Natural killer cell (primary cell): ENCODE measurements around the gene ATXN3L. TPM values are rescaled to one million over a fixed set of nuclear protein-coding genes. Genes with fewer than 3 reads are reported as not detected.

Source experiments
- ATAC-seq, 3 donors: fragments of 150-1000 bp in 2 of 3; fragments of 200-7000 bp in 1 of 3; cut with Tn5 transposase; 1 replicate in 1 of 3; 2 replicates in 2 of 3; pipeline ENCODE4 v1.10.0; 2021; ENCODE audit warnings: mild to moderate bottlenecking in 2 of 3, moderate library complexity in 2 of 3
- DNase-seq, 2 donors: peaks; one replicate each; pipeline versions ENCODE4 v3.0.0 to v3.0.0-alpha.2; 2013 to 2021; ENCODE audit warnings: mixed read lengths in 1 of 2
- H3K27ac ChIP-seq: one replicate; pipeline ENCODE4 v1.5.1; 2013; ENCODE audit warnings: mild to moderate bottlenecking, low read length
- H3K27me3 ChIP-seq: one replicate; pipeline ENCODE4 v1.6.1; 2013; ENCODE audit warnings: low read length; ENCODE audit not compliant: control insufficient read depth, insufficient read depth
- H3K36me3 ChIP-seq: one replicate; pipeline ENCODE4 v1.6.1; 2013; ENCODE audit warnings: low read length; ENCODE audit not compliant: control insufficient read depth, insufficient read depth
- H3K4me1 ChIP-seq: one replicate; pipeline ENCODE4 v1.6.1; 2013; ENCODE audit warnings: low read length; ENCODE audit not compliant: control insufficient read depth, insufficient read depth
- H3K4me3 ChIP-seq: one replicate; pipeline ENCODE4 v1.5.1; 2013; ENCODE audit warnings: low read length
- H3K9me3 ChIP-seq: one replicate; pipeline ENCODE4 v1.6.1; 2013; ENCODE audit warnings: low read length; ENCODE audit not compliant: control insufficient read depth, insufficient read depth
- H3K27ac Mint-ChIP-seq, 2 donors: one replicate each; pipeline ENCODE4 v1.8.0; 2022; ENCODE audit warnings: mild to moderate bottlenecking in 2 of 2, mixed read lengths in 2 of 2, moderate library complexity in 1 of 2
- H3K27me3 Mint-ChIP-seq, 2 donors: one replicate each; pipeline ENCODE4 v1.8.0; 2022; ENCODE audit warnings: low read depth in 2 of 2, mixed read lengths in 2 of 2
- H3K36me3 Mint-ChIP-seq: one replicate; pipeline ENCODE4 v1.8.0; 2022; ENCODE audit warnings: mixed read lengths
- H3K4me1 Mint-ChIP-seq, 2 donors: one replicate each; pipeline ENCODE4 v1.8.0; 2022; ENCODE audit warnings: mixed read lengths in 2 of 2
- H3K4me3 Mint-ChIP-seq: one replicate; pipeline ENCODE4 v1.8.0; 2022; ENCODE audit warnings: mild to moderate bottlenecking, moderate library complexity, mixed read lengths
- H3K9me3 Mint-ChIP-seq, 2 donors: one replicate each; pipeline ENCODE4 v1.8.0; 2022; ENCODE audit warnings: mixed read lengths in 2 of 2
- WGBS: methylation state at CpG from one replicate; pipeline ENCODE4 v1.1.7; 2013; ENCODE audit warnings: missing lambda C conversion rate; ENCODE audit not compliant: insufficient coverage; 5-methylcytosine and 5-hydroxymethylcytosine counted together
- intact Hi-C: fragments of 100-400 bp; cut with micrococcal nuclease; formaldehyde crosslinking; loops from one replicate; pipeline ENCODE4 v1.14.2; 2022
- total RNA-seq, 4 donors: library from RNA; stranded (reverse); fragments of 120-200 nt in 1 of 4; gene quantifications; one replicate each; pipeline versions ENCODE4 v1.2.3 to v1.2.4, GENCODE V29; 2013 to 2022
- TF ChIP-seq, protein P1 (sequence below): fragments of 200-600 bp; IDR thresholded peaks from one replicate; pipeline ENCODE4 v1.8.0; 2022; ENCODE audit warnings: antibody characterized with exemption

Gene ATXN3L
- total RNA-seq, 3 donors from 2014 or later (not counting 1 experiment from before 2014, with no cell fraction given) = not detected

DNA sequence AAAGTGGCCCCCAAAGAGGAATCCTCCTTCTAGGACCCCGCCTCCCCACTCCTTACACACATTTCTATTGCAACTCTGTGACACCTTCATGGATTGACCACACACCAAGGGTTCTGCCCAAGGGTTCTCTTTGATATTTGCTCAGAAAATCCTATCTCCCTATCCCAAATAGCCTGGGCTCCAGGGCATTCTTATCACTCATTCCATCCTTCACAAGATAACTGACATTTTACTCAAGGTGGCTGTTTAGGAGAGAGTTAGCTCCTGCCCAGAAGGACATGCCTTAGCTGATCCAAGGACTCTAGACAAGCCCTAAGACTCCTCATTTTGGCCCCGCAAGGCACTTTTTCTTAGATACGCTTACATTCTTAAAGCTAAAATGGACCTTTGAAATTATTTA is 47.4 kb downstream of the ATXN3L start:
- Mint-ChIP-seq H3K4me1 (no peaks in the 10 kb centered on the region), H3K4me3 (no peak overlapping the region)
- 97% methylated on average over 3 of the region's 3 CpGs for WGBS

DNA sequence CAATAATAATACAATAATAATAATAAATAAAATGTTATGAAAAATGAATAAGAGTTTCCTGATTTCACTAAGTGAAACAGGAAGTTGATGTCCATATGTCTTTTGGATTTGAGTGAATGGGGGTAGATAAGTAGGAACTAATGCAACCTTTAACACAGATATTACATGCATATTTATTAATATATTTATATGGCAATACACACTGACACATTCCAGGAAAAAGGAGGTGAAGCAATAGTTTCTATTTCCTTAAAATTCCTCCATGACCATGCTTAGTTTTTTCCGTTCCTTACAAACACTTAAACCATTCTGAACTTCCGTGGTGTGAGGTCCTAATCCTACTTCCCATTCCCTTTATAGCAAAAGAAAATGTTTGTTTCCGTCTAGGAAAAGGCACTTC is 48.3 kb downstream of the ATXN3L start:
- TF ChIP-seq, protein P1, sequence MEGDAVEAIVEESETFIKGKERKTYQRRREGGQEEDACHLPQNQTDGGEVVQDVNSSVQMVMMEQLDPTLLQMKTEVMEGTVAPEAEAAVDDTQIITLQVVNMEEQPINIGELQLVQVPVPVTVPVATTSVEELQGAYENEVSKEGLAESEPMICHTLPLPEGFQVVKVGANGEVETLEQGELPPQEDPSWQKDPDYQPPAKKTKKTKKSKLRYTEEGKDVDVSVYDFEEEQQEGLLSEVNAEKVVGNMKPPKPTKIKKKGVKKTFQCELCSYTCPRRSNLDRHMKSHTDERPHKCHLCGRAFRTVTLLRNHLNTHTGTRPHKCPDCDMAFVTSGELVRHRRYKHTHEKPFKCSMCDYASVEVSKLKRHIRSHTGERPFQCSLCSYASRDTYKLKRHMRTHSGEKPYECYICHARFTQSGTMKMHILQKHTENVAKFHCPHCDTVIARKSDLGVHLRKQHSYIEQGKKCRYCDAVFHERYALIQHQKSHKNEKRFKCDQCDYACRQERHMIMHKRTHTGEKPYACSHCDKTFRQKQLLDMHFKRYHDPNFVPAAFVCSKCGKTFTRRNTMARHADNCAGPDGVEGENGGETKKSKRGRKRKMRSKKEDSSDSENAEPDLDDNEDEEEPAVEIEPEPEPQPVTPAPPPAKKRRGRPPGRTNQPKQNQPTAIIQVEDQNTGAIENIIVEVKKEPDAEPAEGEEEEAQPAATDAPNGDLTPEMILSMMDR = no peak
- Histone ChIP-seq H3K27me3 (no peaks in the 10 kb centered on the region), H3K4me1 (no peaks in the 10 kb centered on the region), H3K9me3 (no peaks in the 10 kb centered on the region), H3K4me3 (no peak overlapping the region), H3K36me3 (no peaks in the 10 kb centered on the region), H3K27ac (no peak overlapping the region)
- ATAC-seq (no peak), DNase-seq (no peak)
- Mint-ChIP-seq H3K27ac (no peak overlapping the region), H3K27me3 (peaks cover 0 to 32% of the 10 kb centered on the region in 2 donors), H3K4me1 (no peaks in the 10 kb centered on the region), H3K4me3 (no peak overlapping the region), H3K9me3 (no peaks in the 10 kb centered on the region), H3K36me3 (no peaks in the 10 kb centered on the region)
- 74% methylated on average over 3 of the region's 3 CpGs for WGBS
- intact Hi-C loops = no loop called here

More for the DNA sequence above, 47.4 kb downstream of the ATXN3L start:
- Mint-ChIP-seq H3K9me3 (no peaks in the 10 kb centered on the region), H3K27ac (no peak overlapping the region), H3K36me3 (no peaks in the 10 kb centered on the region), H3K27me3 (peaks cover 0 to 36% of the 10 kb centered on the region in 2 donors)
- Histone ChIP-seq H3K27me3 (no peaks in the 10 kb centered on the region), H3K27ac (no peak overlapping the region), H3K4me1 (no peaks in the 10 kb centered on the region), H3K4me3 (no peak overlapping the region), H3K36me3 (no peaks in the 10 kb centered on the region), H3K9me3 (no peaks in the 10 kb centered on the region)
- DNase-seq = no peak
- TF ChIP-seq, protein P1 = no peak
- intact Hi-C loops = no loop called here
- no peak for ATAC-seq

DNA sequence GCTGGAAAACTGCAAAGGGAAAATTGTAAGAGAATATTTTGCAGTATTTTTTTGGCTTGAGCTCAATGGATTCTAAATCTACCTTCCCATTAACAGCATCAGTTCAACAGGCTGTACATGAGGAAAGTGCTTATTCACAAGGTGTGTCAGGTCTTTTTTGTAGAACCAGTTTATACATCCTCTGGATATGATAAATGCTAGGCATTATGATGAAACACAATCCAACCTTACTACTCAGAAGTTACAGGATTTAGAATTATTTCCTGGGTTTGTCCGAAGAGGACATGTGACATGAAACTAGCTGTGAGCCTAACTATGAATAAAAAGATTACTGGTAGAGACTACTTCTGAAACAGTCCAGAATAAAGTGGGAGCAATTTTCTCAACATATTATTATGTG is 49.5 kb downstream of the ATXN3L start:
- Mint-ChIP-seq H3K9me3 (no peaks in the 10 kb centered on the region), H3K27ac (no peak overlapping the region), H3K36me3 (no peaks in the 10 kb centered on the region), H3K4me1 (no peaks in the 10 kb centered on the region), H3K27me3 (peaks cover 0 to 28% of the 10 kb centered on the region in 2 donors), H3K4me3 (no peak overlapping the region)
- DNase-seq (no peak), ATAC-seq (no peak)
- H3K4me1 ChIP-seq = no peaks in the 10 kb centered on the region
- H3K9me3 ChIP-seq = no peaks in the 10 kb centered on the region
- TF ChIP-seq, protein P1 = no peak
- no peaks in the 10 kb centered on the region for H3K36me3 ChIP-seq
- no peaks in the 10 kb centered on the region for H3K27me3 ChIP-seq
- no peak overlapping the region for H3K27ac ChIP-seq
- WGBS = no CpG with 5 or more reads among the region's 1 CpG
- H3K4me3 ChIP-seq = no peak overlapping the region
- intact Hi-C loops = no loop called here

DNA sequence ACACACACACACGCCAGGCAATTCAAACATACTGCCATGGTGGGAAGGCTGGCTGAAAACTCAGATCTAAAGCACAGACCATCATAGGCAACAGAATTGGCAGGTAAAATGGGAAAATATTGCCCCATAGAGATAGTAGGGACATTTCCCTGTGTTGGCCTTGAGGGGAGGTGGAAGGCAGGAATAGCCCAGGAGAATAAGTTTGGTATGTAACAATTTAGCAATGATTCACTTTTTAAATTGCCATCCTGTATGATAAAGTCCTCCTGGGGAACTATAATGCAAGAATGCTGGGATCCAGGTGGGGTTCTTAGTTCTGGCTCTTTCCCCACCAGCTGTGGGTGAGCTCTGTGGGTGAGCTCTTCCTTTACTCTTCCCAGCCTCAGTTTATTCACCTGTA is 51.0 kb downstream of the ATXN3L start:
- DNase-seq = no peak
- Mint-ChIP-seq H3K9me3 (no peaks in the 10 kb centered on the region), H3K36me3 (no peaks in the 10 kb centered on the region), H3K27me3 (peaks cover 0 to 13% of the 10 kb centered on the region in 2 donors), H3K27ac (no peak overlapping the region), H3K4me3 (no peak overlapping the region), H3K4me1 (peaks cover 0 to 1% of the 10 kb centered on the region in 2 donors)
- intact Hi-C loops = no loop called here
- H3K36me3 ChIP-seq = no peaks in the 10 kb centered on the region
- H3K9me3 ChIP-seq = no peaks in the 10 kb centered on the region
- H3K4me3 ChIP-seq = no peak overlapping the region
- no peaks in the 10 kb centered on the region for H3K4me1 ChIP-seq
- no CpG with 5 or more reads among the region's 1 CpG for WGBS
- H3K27ac ChIP-seq = no peak overlapping the region
- TF ChIP-seq, protein P1 = no peak
- ATAC-seq = no peak
- H3K27me3 ChIP-seq = no peaks in the 10 kb centered on the region
